ENCODE results near the gene PAPLN. TPM values are rescaled to one million over a fixed set of nuclear protein-coding genes. Genes with fewer than 3 reads are reported as not detected.

PAPLN gene
- total and polyA plus RNA-seq, 4 experiments from 2014 or later, result 0.11 to 0.50 (median 0.25) TPM

DNA sequence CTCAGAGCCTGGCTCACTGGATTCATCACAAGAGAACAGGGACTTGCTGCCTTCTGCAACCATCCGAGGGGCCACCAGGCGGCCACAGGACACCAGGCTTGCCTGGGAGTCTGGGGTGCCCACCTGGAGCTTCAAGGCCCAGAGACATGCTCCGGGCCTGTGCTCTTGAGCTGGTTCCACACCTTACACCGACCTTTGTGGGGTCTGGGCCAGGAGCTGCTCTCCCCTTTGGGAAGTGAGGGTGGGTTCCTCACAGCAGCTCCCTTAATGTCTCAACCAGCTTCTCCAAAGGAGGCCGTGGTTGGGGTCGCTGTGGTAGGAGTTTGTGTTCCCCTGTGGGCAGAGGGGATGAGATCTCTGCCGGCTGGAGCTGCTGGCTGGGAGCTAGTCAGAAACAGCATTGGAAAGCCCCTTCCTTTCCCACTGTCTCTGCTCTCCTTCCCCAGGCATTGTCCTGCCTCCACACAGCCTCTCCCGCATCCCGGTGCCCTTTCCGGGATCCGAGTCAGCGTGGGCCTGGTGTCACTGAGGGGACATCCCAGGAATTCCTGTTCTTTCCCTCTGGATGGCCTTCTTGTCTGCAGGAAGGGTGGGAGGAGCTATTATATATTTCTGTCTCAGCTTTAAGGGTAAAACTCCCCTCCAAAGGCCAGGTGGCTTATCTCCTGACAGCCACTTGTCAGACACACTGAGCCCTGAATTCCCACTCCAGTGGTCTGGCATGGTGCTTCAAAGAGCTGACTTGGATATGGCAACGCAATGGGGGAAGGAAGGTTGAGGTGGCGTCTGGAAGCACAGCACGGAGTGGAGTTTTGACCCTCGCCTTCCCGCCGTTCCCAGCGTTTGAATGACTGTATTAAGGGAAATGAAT lies 5.1 kb upstream of the PAPLN start:
- H3K27ac ChIP-seq (ENCODE audit: low read depth, low read length), result no peak overlapping the region
- H3K4me1 ChIP-seq (ENCODE audit: insufficient read depth, low read length), result peaks cover 6% of the 10 kb centered on the region
- no peak overlapping the region for H3K27ac Mint-ChIP-seq
- peaks cover 4 to 16% (median 7%) of the 10 kb centered on the region in 4 donors for H3K4me1 Mint-ChIP-seq
- H3K4me3 ChIP-seq (ENCODE audit: low read length in 2 of 2), result no peak overlapping the region
- H3K9me3 ChIP-seq (ENCODE audit: control insufficient read depth in 1 of 2, low read length in 2 of 2), result no peaks in the 10 kb centered on the region
- no peak overlapping the region for H3K4me3 Mint-ChIP-seq
- H3K36me3 Mint-ChIP-seq, result peaks cover 7 to 14% of the 10 kb centered on the region in 2 donors
- DNase-seq, result no peak
- peaks cover 3% of the 10 kb centered on the region for H3K27me3 ChIP-seq (ENCODE audit: insufficient read depth, low read length)
- ChIA-PET POLR2A (ENCODE audit: partially characterized antibody) (no interaction called here), CTCF (ENCODE audit: partially characterized antibody) (interaction anchor here (1.6 to 2.0 kb wide), 2 partner anchors 11 to 240 kb away, joined by 4 to 6 read pairs; no protein-coding TSS in a partner anchor)
- intact Hi-C loops (cut with micrococcal nuclease), result no loop called here
- peaks cover 0 to 2% (median 0%) of the 10 kb centered on the region in 8 donors for H3K9me3 Mint-ChIP-seq
- H3K36me3 ChIP-seq (ENCODE audit: insufficient read depth, low read length), result no peaks in the 10 kb centered on the region
- peaks cover 25 to 29% of the 10 kb centered on the region in 2 donors for H3K27me3 Mint-ChIP-seq

DNA sequence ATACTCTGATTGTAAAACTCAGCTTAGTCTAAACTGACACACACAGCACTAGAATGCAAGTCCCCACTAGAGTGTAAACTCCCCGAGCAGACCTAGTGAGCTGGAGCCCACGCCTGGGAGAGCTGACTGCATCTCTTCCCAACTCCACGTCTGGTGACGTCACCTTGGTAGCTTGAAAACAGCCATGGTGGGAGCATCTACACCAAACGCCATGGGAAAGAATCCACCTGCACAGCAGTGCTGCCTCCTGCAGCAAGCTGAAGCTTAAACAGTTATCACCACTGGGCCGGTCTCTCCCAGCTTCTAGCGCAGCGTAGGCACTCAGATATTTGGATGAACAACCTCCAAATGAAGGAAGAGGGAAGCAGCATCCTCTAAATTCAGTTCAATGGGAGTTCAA lies 4.3 kb upstream of the PAPLN start:
- Histone ChIP-seq H3K4me1 (ENCODE audit: insufficient read depth, low read length) (peaks cover 7% of the 10 kb centered on the region), H3K4me3 (ENCODE audit: low read length in 2 of 2) (no peak overlapping the region), H3K9me3 (ENCODE audit: control insufficient read depth in 1 of 2, low read length in 2 of 2) (no peaks in the 10 kb centered on the region), H3K27ac (ENCODE audit: low read depth, low read length) (no peak overlapping the region), H3K36me3 (ENCODE audit: insufficient read depth, low read length) (no peaks in the 10 kb centered on the region), H3K27me3 (ENCODE audit: insufficient read depth, low read length) (peaks cover 3% of the 10 kb centered on the region)
- Mint-ChIP-seq H3K27me3 (peaks cover 25 to 29% of the 10 kb centered on the region in 2 donors), H3K4me3 (no peak overlapping the region), H3K27ac (no peak overlapping the region), H3K36me3 (peaks cover 7 to 9% of the 10 kb centered on the region in 2 donors), H3K9me3 (peaks cover 0 to 2% (median 0%) of the 10 kb centered on the region in 8 donors), H3K4me1 (peaks cover 4 to 17% (median 7%) of the 10 kb centered on the region in 4 donors)
- DNase-seq, result no peak
- intact Hi-C loops (cut with micrococcal nuclease), result no loop called here
- POLR2A ChIA-PET (ENCODE audit: partially characterized antibody), result no interaction called here
- CTCF ChIA-PET (ENCODE audit: partially characterized antibody), result interaction anchor here (2.0 kb wide), 1 partner anchor 10 kb away, joined by 4 read pairs; no protein-coding TSS in a partner anchor

DNA sequence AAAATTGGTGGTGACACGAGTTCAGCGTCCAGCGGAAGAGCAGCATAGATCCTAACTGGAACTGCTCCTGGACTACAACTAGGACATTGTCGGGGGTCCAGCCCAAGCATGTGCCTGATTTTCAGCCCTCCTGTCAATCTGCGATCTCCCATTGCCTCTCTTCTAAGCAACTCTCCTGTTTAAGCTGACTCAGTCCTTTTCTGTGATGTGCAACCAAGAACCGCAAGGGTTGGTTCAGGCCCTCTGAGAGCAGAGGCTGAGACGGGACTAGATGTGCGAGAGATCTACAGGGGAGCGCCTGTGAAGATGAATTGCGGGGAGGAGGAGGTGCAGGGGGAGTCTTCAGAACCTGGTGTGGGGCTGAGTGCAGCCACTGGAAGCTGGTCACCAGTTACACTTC lies 3.7 kb upstream of the PAPLN start:
- Histone ChIP-seq H3K36me3 (ENCODE audit: insufficient read depth, low read length) (no peaks in the 10 kb centered on the region), H3K27me3 (ENCODE audit: insufficient read depth, low read length) (peaks cover 7% of the 10 kb centered on the region), H3K4me1 (ENCODE audit: insufficient read depth, low read length) (peaks cover 13% of the 10 kb centered on the region), H3K4me3 (ENCODE audit: low read length in 2 of 2) (no peak overlapping the region), H3K27ac (ENCODE audit: low read depth, low read length) (no peak overlapping the region), H3K9me3 (ENCODE audit: control insufficient read depth in 1 of 2, low read length in 2 of 2) (no peaks in the 10 kb centered on the region)
- DNase-seq, result no peak
- Mint-ChIP-seq H3K36me3 (peaks cover 2 to 6% of the 10 kb centered on the region in 2 donors), H3K4me3 (no peak overlapping the region), H3K4me1 (peaks cover 7 to 21% (median 11%) of the 10 kb centered on the region in 4 donors), H3K9me3 (peaks cover 0 to 1% (median 0%) of the 10 kb centered on the region in 8 donors), H3K27ac (no peak overlapping the region), H3K27me3 (peaks cover 29 to 33% of the 10 kb centered on the region in 2 donors)
- intact Hi-C loops (cut with micrococcal nuclease), result no loop called here
- ChIA-PET POLR2A (ENCODE audit: partially characterized antibody) (no interaction called here), CTCF (ENCODE audit: partially characterized antibody) (interaction anchor here (2.0 kb wide), 1 partner anchor 10 kb away, joined by 4 read pairs; no protein-coding TSS in a partner anchor)

GRCh38 chr14:73234029-73234428 lies 3.3 kb upstream of the PAPLN start:
- Histone ChIP-seq H3K27ac (ENCODE audit: low read depth, low read length) (no peak overlapping the region), H3K4me3 (ENCODE audit: low read length in 2 of 2) (no peak overlapping the region), H3K9me3 (ENCODE audit: control insufficient read depth in 1 of 2, low read length in 2 of 2) (no peaks in the 10 kb centered on the region), H3K36me3 (ENCODE audit: insufficient read depth, low read length) (no peaks in the 10 kb centered on the region), H3K27me3 (ENCODE audit: insufficient read depth, low read length) (peaks cover 10% of the 10 kb centered on the region), H3K4me1 (ENCODE audit: insufficient read depth, low read length) (peaks cover 15% of the 10 kb centered on the region)
- Mint-ChIP-seq H3K4me3 (no peak overlapping the region), H3K36me3 (peaks cover 0 to 5% of the 10 kb centered on the region in 2 donors), H3K9me3 (peaks cover 0 to 2% (median 0%) of the 10 kb centered on the region in 8 donors), H3K4me1 (peaks cover 8 to 25% (median 15%) of the 10 kb centered on the region in 4 donors), H3K27me3 (peaks cover 32 to 38% of the 10 kb centered on the region in 2 donors), H3K27ac (no peak overlapping the region)
- CTCF ChIA-PET (ENCODE audit: partially characterized antibody), result no interaction called here
- POLR2A ChIA-PET (ENCODE audit: partially characterized antibody), result no interaction called here
- DNase-seq, result no peak
- intact Hi-C loops (cut with micrococcal nuclease), result no loop called here

DNA sequence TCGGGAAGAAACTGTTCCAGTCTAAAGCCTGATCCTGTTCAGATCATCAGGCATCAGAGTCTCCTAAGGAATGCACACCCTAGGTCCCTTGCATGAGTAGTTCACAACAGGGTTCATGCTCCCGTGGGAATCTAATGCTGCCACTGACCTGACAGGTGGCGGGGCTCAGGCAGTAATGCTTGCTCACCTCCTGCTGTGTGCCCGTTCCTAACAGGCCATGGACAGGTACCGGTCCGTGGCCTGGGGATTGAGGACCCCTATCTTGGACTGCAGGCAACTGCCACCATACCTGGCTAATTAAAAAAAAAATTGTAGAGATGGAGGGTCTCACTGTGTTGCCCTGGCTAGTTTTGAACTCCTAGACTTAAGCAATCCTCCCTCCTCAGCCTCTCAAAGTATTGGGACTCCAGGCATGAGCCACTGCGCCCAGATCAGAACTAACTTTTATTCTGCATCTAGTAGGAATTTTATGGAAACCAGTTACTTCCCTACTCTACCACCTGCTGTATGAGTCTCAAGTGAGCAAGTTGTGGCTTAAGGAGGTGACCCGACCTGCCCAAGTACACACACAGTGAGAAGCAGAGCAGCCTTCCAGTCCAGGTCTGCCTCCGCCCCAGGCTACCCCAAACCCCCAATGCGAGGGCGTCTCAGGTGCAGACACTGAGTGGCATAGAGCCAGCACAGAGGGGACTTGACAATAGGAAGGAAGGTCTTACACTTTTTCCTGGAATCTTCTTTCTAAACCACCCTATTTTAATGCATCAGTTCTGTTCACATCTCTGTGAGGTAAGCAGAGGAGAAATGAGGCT lies 2.5 kb upstream of the PAPLN start:
- H3K4me3 ChIP-seq (ENCODE audit: low read length in 2 of 2), result no peak overlapping the region
- peaks cover 15% of the 10 kb centered on the region for H3K4me1 ChIP-seq (ENCODE audit: insufficient read depth, low read length)
- DNase-seq, result no peak
- ChIA-PET CTCF (ENCODE audit: partially characterized antibody) (no interaction called here), POLR2A (ENCODE audit: partially characterized antibody) (no interaction called here)
- no peaks in the 10 kb centered on the region for H3K36me3 ChIP-seq (ENCODE audit: insufficient read depth, low read length)
- intact Hi-C loops (cut with micrococcal nuclease), result no loop called here
- Mint-ChIP-seq H3K36me3 (no peaks in the 10 kb centered on the region), H3K9me3 (peaks cover 0 to 2% (median 0%) of the 10 kb centered on the region in 8 donors), H3K27me3 (peaks cover 36 to 38% of the 10 kb centered on the region in 2 donors), H3K4me3 (peak overlapping the region in 1 of 8 donors; percentile 2), H3K27ac (no peak overlapping the region), H3K4me1 (peaks cover 8 to 25% (median 15%) of the 10 kb centered on the region in 4 donors)
- peaks cover 13% of the 10 kb centered on the region for H3K27me3 ChIP-seq (ENCODE audit: insufficient read depth, low read length)
- H3K9me3 ChIP-seq (ENCODE audit: control insufficient read depth in 1 of 2, low read length in 2 of 2), result no peaks in the 10 kb centered on the region
- H3K27ac ChIP-seq (ENCODE audit: low read depth, low read length), result no peak overlapping the region

DNA sequence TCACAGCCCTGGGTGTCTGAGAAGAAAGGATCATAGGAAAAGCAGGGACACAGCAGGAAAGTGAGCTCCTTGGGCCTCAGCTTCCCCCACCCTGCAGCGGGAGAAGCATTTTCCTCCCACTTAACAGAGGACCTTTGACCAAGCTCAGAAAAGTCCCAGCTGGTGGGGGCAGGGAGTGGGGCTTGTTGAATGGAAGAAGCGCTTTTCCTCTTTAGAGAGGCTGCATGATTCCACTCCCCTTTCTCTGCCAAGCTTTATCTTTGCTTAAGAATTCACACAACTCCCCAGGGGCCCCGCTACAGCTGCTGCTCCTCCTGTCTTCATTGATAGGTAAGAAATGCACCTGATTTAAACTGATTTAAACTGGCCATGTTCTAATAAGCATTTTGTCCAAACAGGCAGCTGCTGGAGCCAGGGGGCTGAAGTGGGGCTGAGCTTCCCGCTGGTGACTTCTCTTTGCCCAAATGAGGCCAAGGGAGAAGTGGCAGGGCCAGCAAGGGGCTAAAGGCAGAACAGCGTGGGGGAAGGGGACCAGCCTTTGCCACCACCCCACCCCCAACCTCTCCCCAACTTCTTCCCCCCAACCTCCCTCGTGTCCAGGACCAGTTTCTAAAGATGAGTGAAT lies 1.7 kb upstream of the PAPLN start:
- Histone ChIP-seq H3K9me3 (ENCODE audit: control insufficient read depth in 1 of 2, low read length in 2 of 2) (no peaks in the 10 kb centered on the region), H3K27ac (ENCODE audit: low read depth, low read length) (no peak overlapping the region), H3K27me3 (ENCODE audit: insufficient read depth, low read length) (peaks cover 16% of the 10 kb centered on the region), H3K4me3 (ENCODE audit: low read length in 2 of 2) (no peak overlapping the region), H3K36me3 (ENCODE audit: insufficient read depth, low read length) (no peaks in the 10 kb centered on the region), H3K4me1 (ENCODE audit: insufficient read depth, low read length) (peaks cover 15% of the 10 kb centered on the region)
- Mint-ChIP-seq H3K36me3 (no peaks in the 10 kb centered on the region), H3K27me3 (peaks cover 38 to 41% of the 10 kb centered on the region in 2 donors), H3K27ac (no peak overlapping the region), H3K9me3 (peaks cover 0 to 2% (median 0%) of the 10 kb centered on the region in 8 donors), H3K4me3 (peak overlapping the region in 4 of 8 donors; percentile 2 to 49 (median 36)), H3K4me1 (peaks cover 8 to 25% (median 16%) of the 10 kb centered on the region in 4 donors)
- POLR2A ChIA-PET (ENCODE audit: partially characterized antibody), result interaction anchor here (1.1 kb wide), 1 partner anchor 10 kb away, joined by 4 read pairs; no protein-coding TSS in a partner anchor
- CTCF ChIA-PET (ENCODE audit: partially characterized antibody), result no interaction called here
- intact Hi-C loops (cut with micrococcal nuclease), result no loop called here
- no peak for DNase-seq
